Measurements from ENCODE around the gene STX4.

STX4 gene

GRCh38 chr16:31083556-31083955 lies 50.2 kb downstream of the STX4 start:
- DNase-seq (ENCODE audit: low read depth in 2 of 2): no peak

GRCh38 chr16:31083981-31084380 lies 50.6 kb downstream of the STX4 start:
- no peak for DNase-seq (ENCODE audit: low read depth in 2 of 2)

- DNase-seq (ENCODE audit: low read depth in 2 of 2): no peak
These were observed 51.4 kb downstream of the STX4 start for GRCh38 chr16:31084584-31085302.

- DNase-seq (ENCODE audit: low read depth in 2 of 2): no peak
These were observed 52.1 kb downstream of the STX4 start for GRCh38 chr16:31085411-31085810.

- no peak for DNase-seq (ENCODE audit: low read depth in 2 of 2)
These were observed 52.7 kb downstream of the STX4 start for GRCh38 chr16:31085873-31086628.

GRCh38 chr16:31086629-31086906 lies 53.2 kb downstream of the STX4 start:
- DNase-seq (ENCODE audit: low read depth in 2 of 2): no peak

- no peak for DNase-seq (ENCODE audit: low read depth in 2 of 2)
These were observed 54.1 kb downstream of the STX4 start for GRCh38 chr16:31087481-31087880.

GRCh38 chr16:31087971-31088370 lies 54.6 kb downstream of the STX4 start:
- no peak for DNase-seq (ENCODE audit: low read depth in 2 of 2)

- DNase-seq (ENCODE audit: low read depth in 2 of 2): no peak
These were observed 55.3 kb downstream of the STX4 start, which contains the start of gene PRSS53 for GRCh38 chr16:31088459-31089183. Gene PRSS53 (minus strand): TSS chr16:31088943. CDS start chr16:31088809, 134 bp downstream.

- no peak for DNase-seq (ENCODE audit: low read depth in 2 of 2)
These were observed 55.8 kb downstream of the STX4 start for GRCh38 chr16:31089199-31089598.
